K562 (cell line): ENCODE results near the gene KMO. TPM values are rescaled to one million over a fixed set of nuclear protein-coding genes. Genes with fewer than 3 reads are reported as not detected.

Source experiments
- EP400 ChIP-seq: fragments of 450-650 bp; IDR thresholded peaks from 2 replicates; pipeline ENCODE4 v1.6.1; 2017; ENCODE audit warnings: antibody characterized with exemption, mild to moderate bottlenecking, moderate library complexity
- ESRRA ChIP-seq: fragments of 450-650 bp; IDR thresholded peaks from 2 replicates; pipeline ENCODE4 v1.6.1; 2014; ENCODE audit warnings: low read depth, mild to moderate bottlenecking, moderate library complexity, borderline replicate concordance
- ETV5 ChIP-seq: sonication (generic); formaldehyde crosslinking; IDR thresholded peaks from 2 replicates; pipeline ENCODE4 v1.4.0; 2020; ENCODE audit warnings: low read depth, mild to moderate bottlenecking, missing genetic modification reagents
- FUS ChIP-seq: fragments of 200-400 bp; formaldehyde crosslinking; optimal IDR thresholded peaks from 2 replicates; pipeline ENCODE3; 2017; ENCODE audit warnings: low read depth, low read length
- PHF21A ChIP-seq: fragments of 450-650 bp; IDR thresholded peaks from 2 replicates; pipeline ENCODE4 v1.6.1; 2017; ENCODE audit warnings: low read depth, borderline replicate concordance
- SIX5 ChIP-seq, 2 experiments: IDR thresholded peaks; 2 replicates each; pipeline ENCODE4 v1.6.1; 2011; ENCODE audit warnings: low read length in 2 of 2, borderline replicate concordance in 1 of 2, low read depth in 1 of 2, mild to moderate bottlenecking in 1 of 2, moderate library complexity in 1 of 2; ENCODE audit not compliant: insufficient read depth in 1 of 2
- SRSF9 ChIP-seq: fragments of 200-400 bp; formaldehyde crosslinking; IDR thresholded peaks from 2 replicates; pipeline ENCODE4 v1.6.1; 2017; ENCODE audit warnings: low read depth, low read length, borderline replicate concordance
- TAL1 ChIP-seq: fragments of 450-650 bp; IDR thresholded peaks from 2 replicates; pipeline ENCODE4 v1.6.1; 2016; ENCODE audit warnings: mild to moderate bottlenecking
- ZFX ChIP-seq: sonication (generic); formaldehyde crosslinking; IDR thresholded peaks from 2 replicates; pipeline ENCODE4 v1.8.0; 2022; ENCODE audit warnings: mild to moderate bottlenecking, missing genetic modification reagents, moderate library complexity
- ZNF23 ChIP-seq: fragments of 250-450 bp; sonication (Bioruptor Pico); IDR thresholded peaks from 2 replicates; pipeline ENCODE4 v1.4.0; 2020; ENCODE audit warnings: mild to moderate bottlenecking
- ZNF57 ChIP-seq: fragments of 450-650 bp; formaldehyde crosslinking; IDR thresholded peaks from 2 replicates; pipeline ENCODE4 v1.4.0; 2020; ENCODE audit warnings: mild to moderate bottlenecking, moderate library complexity
- polyA plus RNA-seq, 8 experiments: library from polyadenylated mRNA; depleted of rRNA in 4 of 8; stranded (reverse) in 5 of 8; unstranded in 3 of 8; fragments of >200 nt; fragmentation: Nextera tagmentation in 2 of 8; fragmentation: Illumina TruSeq in 1 of 8; extraction: Ambion mirVana in 2 of 8; extraction: Trizol in 1 of 8; gene quantifications; 2 replicates each; pipeline versions ENCODE4 v1.2.1 to v1.2.3, GENCODE V29; 2011 to 2014; ENCODE audit warnings: inconsistent platforms in 1 of 8, missing spikeins in 1 of 8
- total RNA-seq, 7 experiments: library from RNA; depleted of rRNA in 6 of 7; stranded (reverse); fragments of >200 nt in 6 of 7; fragmentation: Illumina TruSeq in 2 of 7; extraction: Trizol in 2 of 7; gene quantifications; 2 replicates each; pipeline versions ENCODE4 v1.2.1 to v1.2.3, GENCODE V29; 2011 to 2021; ENCODE audit warnings: low replicate concordance in 1 of 7
- TF ChIP-seq, protein P1 (sequence below), 2 experiments: fragments of 450-650 bp; IDR thresholded peaks; 2 replicates each; pipeline ENCODE4 v1.6.1; 2016; ENCODE audit warnings: mild to moderate bottlenecking in 2 of 2, borderline replicate concordance in 1 of 2, low read depth in 1 of 2, moderate library complexity in 1 of 2
- TF ChIP-seq, protein P2 (sequence below): sonication (generic); formaldehyde crosslinking; IDR thresholded peaks from 2 replicates; pipeline ENCODE4 v1.8.1; 2023; ENCODE audit warnings: mild to moderate bottlenecking, missing genetic modification reagents
- TF ChIP-seq, protein P3 (sequence below): IDR thresholded peaks from 3 replicates; pipeline ENCODE4 v1.6.1; 2011; ENCODE audit warnings: borderline replicate concordance, mild to moderate bottlenecking; ENCODE audit not compliant: insufficient read length, insufficient read depth
- TF ChIP-seq, protein P4 (sequence below): fragments of 250-450 bp; sonication (Bioruptor Pico); IDR thresholded peaks from 2 replicates; pipeline ENCODE4 v1.4.0; 2020; ENCODE audit warnings: mild to moderate bottlenecking

KMO gene
- total and polyA plus RNA-seq, 9 of the 15 experiments (the other 6 are each of a cell fraction or from before 2014, with no cell fraction given): 0.01 to 0.11 (median 0.01) TPM; not detected in 6

DNA sequence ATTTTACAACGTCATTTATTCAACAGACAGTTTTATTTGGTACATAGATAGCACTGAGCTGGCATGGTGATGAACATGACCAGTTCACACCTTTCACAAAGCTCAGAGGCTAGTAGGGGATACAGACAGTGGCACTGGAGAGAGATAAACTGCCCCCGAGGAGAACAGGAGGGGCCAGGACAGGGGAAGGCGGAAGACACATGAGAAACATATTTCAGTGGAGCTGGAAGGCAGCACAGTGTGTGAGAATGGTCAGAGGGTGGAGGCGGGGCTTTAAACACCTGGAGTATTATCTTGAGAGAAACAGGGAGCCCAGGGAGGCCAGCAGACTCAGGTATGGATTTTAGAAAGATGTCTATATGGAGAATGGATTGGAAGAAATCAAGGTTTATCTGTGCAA is 58.5 kb downstream of the KMO start (continued):
- TF ChIP-seq, protein P1, sequence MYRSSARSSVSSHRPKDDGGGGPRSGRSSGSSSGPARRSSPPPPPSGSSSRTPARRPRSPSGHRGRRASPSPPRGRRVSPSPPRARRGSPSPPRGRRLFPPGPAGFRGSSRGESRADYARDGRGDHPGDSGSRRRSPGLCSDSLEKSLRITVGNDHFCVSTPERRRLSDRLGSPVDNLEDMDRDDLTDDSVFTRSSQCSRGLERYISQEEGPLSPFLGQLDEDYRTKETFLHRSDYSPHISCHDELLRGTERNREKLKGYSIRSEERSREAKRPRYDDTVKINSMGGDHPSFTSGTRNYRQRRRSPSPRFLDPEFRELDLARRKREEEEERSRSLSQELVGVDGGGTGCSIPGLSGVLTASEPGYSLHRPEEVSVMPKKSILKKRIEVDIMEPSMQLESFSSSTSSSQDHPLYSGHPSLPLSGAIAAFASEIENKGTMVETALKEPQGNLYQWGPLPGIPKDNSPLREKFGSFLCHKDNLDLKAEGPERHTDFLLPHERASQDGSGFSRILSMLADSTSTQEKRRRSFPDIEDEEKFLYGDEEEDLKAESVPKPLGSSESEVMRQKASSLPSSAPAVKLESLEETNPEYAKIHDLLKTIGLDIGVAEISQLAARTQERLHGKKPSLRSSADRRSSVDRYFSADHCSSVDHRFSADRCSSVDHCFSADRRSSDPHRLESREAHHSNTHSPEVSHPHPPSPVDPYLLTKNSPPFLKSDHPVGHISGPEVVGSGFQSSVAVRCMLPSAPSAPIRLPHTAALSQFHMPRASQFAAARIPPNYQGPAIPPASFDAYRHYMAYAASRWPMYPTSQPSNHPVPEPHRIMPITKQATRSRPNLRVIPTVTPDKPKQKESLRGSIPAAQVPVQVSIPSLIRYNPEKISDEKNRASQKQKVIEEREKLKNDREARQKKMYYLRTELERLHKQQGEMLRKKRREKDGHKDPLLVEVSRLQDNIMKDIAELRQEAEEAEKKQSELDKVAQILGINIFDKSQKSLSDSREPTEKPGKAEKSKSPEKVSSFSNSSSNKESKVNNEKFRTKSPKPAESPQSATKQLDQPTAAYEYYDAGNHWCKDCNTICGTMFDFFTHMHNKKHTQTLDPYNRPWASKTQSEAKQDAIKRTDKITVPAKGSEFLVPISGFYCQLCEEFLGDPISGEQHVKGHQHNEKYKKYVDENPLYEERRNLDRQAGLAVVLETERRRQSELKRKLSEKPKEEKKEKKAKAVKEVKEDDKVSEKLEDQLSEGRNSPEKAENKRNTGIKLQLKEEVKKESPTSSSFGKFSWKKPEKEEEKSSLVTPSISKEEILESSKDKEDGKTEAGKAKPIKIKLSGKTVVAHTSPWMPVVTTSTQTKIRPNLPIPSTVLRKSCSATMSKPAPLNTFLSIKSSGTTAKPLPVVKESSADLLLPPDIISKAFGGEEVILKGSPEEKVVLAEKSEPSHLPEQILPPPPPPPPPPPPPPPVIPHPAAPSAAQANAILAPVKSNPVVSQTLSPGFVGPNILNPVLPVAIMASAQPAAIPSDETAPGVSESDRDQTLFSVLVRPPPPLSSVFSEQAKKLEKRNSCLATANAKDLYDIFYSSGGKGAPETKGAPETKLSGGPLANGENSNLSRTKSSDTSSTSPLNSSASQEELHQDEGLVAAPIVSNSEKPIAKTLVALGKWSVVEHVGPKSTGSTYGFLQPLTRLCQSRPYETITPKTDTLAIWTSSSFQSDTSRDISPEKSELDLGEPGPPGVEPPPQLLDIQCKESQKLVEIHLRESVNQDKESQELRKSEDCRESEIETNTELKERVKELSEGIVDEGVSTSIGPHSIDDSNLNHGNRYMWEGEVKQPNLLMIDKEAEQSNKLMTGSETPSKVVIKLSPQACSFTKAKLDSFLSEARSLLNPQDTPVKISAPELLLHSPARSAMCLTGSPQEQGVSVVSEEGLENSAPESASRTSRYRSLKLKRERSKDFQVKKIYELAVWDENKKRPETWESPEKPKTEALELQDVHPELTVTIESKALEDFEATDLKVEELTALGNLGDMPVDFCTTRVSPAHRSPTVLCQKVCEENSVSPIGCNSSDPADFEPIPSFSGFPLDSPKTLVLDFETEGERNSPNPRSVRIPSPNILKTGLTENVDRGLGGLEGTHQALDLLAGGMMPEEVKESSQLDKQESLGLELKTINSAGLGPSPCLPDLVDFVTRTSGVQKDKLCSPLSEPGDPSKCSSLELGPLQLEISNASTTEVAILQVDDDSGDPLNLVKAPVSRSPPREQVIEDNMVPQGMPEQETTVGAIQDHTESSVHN (IDR thresholded peaks at IDR 0.05; ENCODE audit: borderline replicate concordance in 1 of 2, low read depth in 1 of 2): no peak
- TF ChIP-seq ESRRA (no peak), ZFX (CRISPR knock-in tag) (no peak), FUS (no peak), ZNF23 (no peak), TAL1 (no peak), EP400 (no peak), ETV5 (CRISPR knock-in tag) (no peak), SIX5 (IDR thresholded peaks at IDR 0.05; ENCODE audit: borderline replicate concordance in 1 of 2, insufficient read depth in 1 of 2, low read depth in 1 of 2, low read length in 2 of 2) (no peak), PHF21A (no peak), SRSF9 (no peak), ZNF57 (no peak)
- TF ChIP-seq, protein P2, sequence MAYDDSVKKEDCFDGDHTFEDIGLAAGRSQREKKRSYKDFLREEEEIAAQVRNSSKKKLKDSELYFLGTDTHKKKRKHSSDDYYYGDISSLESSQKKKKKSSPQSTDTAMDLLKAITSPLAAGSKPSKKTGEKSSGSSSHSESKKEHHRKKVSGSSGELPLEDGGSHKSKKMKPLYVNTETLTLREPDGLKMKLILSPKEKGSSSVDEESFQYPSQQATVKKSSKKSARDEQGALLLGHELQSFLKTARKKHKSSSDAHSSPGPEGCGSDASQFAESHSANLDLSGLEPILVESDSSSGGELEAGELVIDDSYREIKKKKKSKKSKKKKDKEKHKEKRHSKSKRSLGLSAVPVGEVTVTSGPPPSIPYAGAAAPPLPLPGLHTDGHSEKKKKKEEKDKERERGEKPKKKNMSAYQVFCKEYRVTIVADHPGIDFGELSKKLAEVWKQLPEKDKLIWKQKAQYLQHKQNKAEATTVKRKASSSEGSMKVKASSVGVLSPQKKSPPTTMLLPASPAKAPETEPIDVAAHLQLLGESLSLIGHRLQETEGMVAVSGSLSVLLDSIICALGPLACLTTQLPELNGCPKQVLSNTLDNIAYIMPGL (CRISPR knock-in tag): no peak
- TF ChIP-seq, protein P3, sequence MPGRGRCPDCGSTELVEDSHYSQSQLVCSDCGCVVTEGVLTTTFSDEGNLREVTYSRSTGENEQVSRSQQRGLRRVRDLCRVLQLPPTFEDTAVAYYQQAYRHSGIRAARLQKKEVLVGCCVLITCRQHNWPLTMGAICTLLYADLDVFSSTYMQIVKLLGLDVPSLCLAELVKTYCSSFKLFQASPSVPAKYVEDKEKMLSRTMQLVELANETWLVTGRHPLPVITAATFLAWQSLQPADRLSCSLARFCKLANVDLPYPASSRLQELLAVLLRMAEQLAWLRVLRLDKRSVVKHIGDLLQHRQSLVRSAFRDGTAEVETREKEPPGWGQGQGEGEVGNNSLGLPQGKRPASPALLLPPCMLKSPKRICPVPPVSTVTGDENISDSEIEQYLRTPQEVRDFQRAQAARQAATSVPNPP: no peak
- TF ChIP-seq, protein P4, sequence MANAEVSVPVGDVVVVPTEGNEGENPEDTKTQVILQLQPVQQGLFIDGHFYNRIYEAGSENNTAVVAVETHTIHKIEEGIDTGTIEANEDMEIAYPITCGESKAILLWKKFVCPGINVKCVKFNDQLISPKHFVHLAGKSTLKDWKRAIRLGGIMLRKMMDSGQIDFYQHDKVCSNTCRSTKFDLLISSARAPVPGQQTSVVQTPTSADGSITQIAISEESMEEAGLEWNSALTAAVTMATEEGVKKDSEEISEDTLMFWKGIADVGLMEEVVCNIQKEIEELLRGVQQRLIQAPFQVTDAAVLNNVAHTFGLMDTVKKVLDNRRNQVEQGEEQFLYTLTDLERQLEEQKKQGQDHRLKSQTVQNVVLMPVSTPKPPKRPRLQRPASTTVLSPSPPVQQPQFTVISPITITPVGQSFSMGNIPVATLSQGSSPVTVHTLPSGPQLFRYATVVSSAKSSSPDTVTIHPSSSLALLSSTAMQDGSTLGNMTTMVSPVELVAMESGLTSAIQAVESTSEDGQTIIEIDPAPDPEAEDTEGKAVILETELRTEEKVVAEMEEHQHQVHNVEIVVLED: no peak
